Gastrocnemius medialis (tissue), 4 donors: ENCODE results near the gene GRM3.

ENCODE experiments used
- POLR2A ChIP-seq, 2 donors: fragments of 450-650 bp; IDR thresholded peaks; one replicate each; pipeline ENCODE4 v1.6.1; 2017; ENCODE audit warnings: antibody characterized with exemption in 2 of 2, mild to moderate bottlenecking in 2 of 2, moderate library complexity in 2 of 2
- TF ChIP-seq, protein P1 (sequence below), 5 experiments: fragments of 450-650 bp in 3 of 5; fragments of 200-600 bp in 2 of 5; sonication (generic) in 2 of 5; IDR thresholded peaks in 4 of 5; conservative IDR thresholded peaks in 1 of 5; 1 replicate in 4 of 5; 2 replicates in 1 of 5; pipeline ENCODE4 v1.5.1; 2016 to 2019; ENCODE audit warnings: antibody characterized with exemption in 5 of 5, mild to moderate bottlenecking in 3 of 5, moderate library complexity in 3 of 5

DNA sequence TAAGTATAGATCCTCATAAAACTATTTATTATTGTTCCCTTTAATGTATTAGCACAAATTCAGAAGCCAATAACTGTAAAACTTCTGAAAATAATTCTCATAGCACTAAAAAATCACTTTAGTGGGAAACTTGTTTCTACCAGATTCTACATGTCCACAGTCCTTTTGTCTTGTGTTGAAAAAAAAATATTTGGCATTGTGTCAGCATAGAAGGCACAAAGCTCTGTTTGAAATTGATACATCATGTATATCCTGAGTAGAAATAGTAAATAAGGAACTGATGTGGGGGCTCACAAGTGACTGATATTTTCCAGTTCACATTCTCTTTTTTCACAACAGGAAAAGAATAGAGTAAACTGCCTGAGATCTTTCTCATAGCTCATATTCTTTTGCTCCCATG, 134.6 kb downstream of the GRM3 start:
- TF ChIP-seq, protein P1, sequence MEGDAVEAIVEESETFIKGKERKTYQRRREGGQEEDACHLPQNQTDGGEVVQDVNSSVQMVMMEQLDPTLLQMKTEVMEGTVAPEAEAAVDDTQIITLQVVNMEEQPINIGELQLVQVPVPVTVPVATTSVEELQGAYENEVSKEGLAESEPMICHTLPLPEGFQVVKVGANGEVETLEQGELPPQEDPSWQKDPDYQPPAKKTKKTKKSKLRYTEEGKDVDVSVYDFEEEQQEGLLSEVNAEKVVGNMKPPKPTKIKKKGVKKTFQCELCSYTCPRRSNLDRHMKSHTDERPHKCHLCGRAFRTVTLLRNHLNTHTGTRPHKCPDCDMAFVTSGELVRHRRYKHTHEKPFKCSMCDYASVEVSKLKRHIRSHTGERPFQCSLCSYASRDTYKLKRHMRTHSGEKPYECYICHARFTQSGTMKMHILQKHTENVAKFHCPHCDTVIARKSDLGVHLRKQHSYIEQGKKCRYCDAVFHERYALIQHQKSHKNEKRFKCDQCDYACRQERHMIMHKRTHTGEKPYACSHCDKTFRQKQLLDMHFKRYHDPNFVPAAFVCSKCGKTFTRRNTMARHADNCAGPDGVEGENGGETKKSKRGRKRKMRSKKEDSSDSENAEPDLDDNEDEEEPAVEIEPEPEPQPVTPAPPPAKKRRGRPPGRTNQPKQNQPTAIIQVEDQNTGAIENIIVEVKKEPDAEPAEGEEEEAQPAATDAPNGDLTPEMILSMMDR (IDR thresholded peaks at IDR 0.05 in 4 of 5, conservative IDR thresholded peaks at IDR 0.05 in 1 of 5): no peak
- TF ChIP-seq POLR2A (IDR thresholded peaks at IDR 0.05): no peak
